ENCODE data around the gene DRC3.

DNA sequence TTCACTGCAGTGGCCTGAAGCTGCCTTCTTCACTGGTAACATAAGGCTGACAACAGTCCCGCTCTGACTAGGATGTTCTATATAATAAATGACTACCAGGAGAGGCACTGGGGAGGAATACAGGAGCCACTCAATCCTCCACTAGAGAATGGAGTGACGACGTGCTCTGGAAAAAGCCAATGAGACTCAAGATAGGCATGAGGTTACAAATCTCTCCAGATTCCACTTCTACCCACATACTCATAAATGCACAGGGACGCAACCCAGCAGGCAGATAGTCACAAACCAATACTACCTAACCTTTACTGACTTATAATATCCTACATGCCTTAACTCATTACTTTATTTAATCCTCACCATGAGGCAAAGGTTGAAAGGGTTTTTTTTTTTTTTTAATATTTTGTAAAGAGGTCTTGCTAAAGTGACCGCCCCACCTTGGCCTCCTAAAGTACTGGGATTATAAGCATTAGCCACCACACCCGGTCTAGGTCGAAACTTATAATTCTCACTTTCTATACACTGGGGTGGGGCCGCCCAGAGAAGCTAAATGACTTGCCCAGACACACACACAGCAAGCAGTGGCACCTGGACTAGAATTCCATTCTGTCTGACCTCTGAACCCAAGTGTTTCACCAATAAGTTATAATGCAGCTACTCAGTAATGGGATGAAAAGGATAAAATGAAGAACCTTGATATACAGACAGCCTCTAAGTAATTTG, 34.1 kb upstream of the DRC3 start:
- no peak for TF ChIP-seq EZH2 (IDR thresholded peaks at IDR 0.05; ENCODE audit: borderline replicate concordance)
- TF ChIP-seq, protein P1, sequence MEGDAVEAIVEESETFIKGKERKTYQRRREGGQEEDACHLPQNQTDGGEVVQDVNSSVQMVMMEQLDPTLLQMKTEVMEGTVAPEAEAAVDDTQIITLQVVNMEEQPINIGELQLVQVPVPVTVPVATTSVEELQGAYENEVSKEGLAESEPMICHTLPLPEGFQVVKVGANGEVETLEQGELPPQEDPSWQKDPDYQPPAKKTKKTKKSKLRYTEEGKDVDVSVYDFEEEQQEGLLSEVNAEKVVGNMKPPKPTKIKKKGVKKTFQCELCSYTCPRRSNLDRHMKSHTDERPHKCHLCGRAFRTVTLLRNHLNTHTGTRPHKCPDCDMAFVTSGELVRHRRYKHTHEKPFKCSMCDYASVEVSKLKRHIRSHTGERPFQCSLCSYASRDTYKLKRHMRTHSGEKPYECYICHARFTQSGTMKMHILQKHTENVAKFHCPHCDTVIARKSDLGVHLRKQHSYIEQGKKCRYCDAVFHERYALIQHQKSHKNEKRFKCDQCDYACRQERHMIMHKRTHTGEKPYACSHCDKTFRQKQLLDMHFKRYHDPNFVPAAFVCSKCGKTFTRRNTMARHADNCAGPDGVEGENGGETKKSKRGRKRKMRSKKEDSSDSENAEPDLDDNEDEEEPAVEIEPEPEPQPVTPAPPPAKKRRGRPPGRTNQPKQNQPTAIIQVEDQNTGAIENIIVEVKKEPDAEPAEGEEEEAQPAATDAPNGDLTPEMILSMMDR (IDR thresholded peaks at IDR 0.05; ENCODE audit: poor library complexity) = no peak
